AG04449 (cell line): ENCODE results near the gene CLNK.

Experiments used
- CTCF ChIA-PET: fragments of 350-600 bp; formaldehyde crosslinking; extraction: SDS; loops from one replicate; lab custom pipeline; 2021; ENCODE audit warnings: antibody characterized with exemption; lab: Yijun Ruan, JAX
- POLR2A ChIA-PET: fragments of 400-600, 350-600 bp; formaldehyde crosslinking; extraction: SDS; loops from one replicate; lab custom pipeline; 2020; ENCODE audit warnings: antibody characterized with exemption, inconsistent platforms; lab: Yijun Ruan, JAX
- DNase-seq: peaks from one replicate; pipeline ENCODE4 v3.0.0-alpha.2; 2010; ENCODE audit warnings: low read depth, low spot score
- H3K4me3 ChIP-seq: 2 replicates; pipeline ENCODE4 v1.5.1; 2011; ENCODE audit warnings: low read depth, mild to moderate bottlenecking, control low read depth, low read length
- CTCF ChIP-seq: IDR thresholded peaks from one replicate; pipeline ENCODE4 v1.5.1; 2011; ENCODE audit warnings: mild to moderate bottlenecking, moderate library complexity, low read length, control low read depth, inconsistent platforms; ENCODE audit not compliant: insufficient read depth; ENCODE audit errors: missing control alignments

CLNK gene

GRCh38 chr4:10684631-10685030, at the start of gene CLNK:
Gene CLNK, minus strand, starts transcription at chr4:10684768. Its CDS starts 16,899 bp downstream, at chr4:10667869.
- no peak within 1 kb of the TSS for H3K4me3 ChIP-seq
- no peak for DNase-seq
- POLR2A ChIA-PET: no interaction called here
- no peak for TF ChIP-seq CTCF
- CTCF ChIA-PET: no interaction called here

GRCh38 chr4:10733481-10734062, 49.0 kb upstream of the CLNK start:
- CTCF ChIA-PET: no interaction called here
- no peak for DNase-seq
- no peak overlapping the region for H3K4me3 ChIP-seq
- POLR2A ChIA-PET: no interaction called here
- no peak for TF ChIP-seq CTCF

GRCh38 chr4:10732914-10733415, 48.4 kb upstream of the CLNK start:
- no peak for DNase-seq
- no peak for TF ChIP-seq CTCF
- H3K4me3 ChIP-seq: no peak overlapping the region
- ChIA-PET POLR2A (no interaction called here), CTCF (no interaction called here)

GRCh38 chr4:10732235-10732913, 47.8 kb upstream of the CLNK start:
- DNase-seq: no peak
- TF ChIP-seq CTCF: no peak
- no peak overlapping the region for H3K4me3 ChIP-seq
- ChIA-PET POLR2A (no interaction called here), CTCF (no interaction called here)

GRCh38 chr4:10731690-10732089, 47.1 kb upstream of the CLNK start:
- no peak for TF ChIP-seq CTCF
- DNase-seq: no peak
- CTCF ChIA-PET: no interaction called here
- H3K4me3 ChIP-seq: no peak overlapping the region
- POLR2A ChIA-PET: no interaction called here

- DNase-seq: no peak
- ChIA-PET POLR2A (no interaction called here), CTCF (no interaction called here)
- H3K4me3 ChIP-seq: no peak overlapping the region
- no peak for TF ChIP-seq CTCF
These were observed 46.6 kb upstream of the CLNK start for GRCh38 chr4:10731162-10731561.
